ENCODE measurements around the gene SRP72.

SRP72 gene

DNA sequence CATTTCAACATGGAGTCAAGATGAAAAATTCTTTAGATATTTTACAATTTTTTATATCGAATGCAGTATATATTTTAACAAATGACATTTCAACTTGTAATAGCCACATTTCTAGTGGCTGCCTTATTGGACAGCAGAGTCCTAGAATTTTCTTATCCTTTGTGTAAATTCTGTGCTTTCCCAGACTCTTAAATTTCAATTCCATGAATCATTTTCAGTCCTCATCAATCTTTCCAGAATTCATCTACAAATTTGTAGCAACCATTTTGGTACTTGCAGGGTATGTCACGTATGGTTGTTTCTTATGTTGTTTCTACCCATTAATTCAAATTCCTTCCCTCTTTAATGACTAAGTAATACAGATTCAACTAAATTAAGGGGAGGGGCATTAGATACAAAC, 28.7 kb upstream of the SRP72 start:
- DNase-seq: no peak
- no peaks in the 10 kb centered on the region for H3K27me3 ChIP-seq (replicated peaks; ENCODE audit: insufficient read depth, low read length)

GRCh38 chr4:56440983-56441382, 26.4 kb upstream of the SRP72 start:
- Histone ChIP-seq H3K4me3 (ENCODE audit: low read length) (no peak overlapping the region), H3K4me2 (ENCODE audit: low read depth, low read length) (no peak overlapping the region)

More for the DNA sequence above, 28.7 kb upstream of the SRP72 start:
- peaks cover 12% of the 10 kb centered on the region; the same call in 1 of the 2 replicates for H3K4me1 ChIP-seq (ENCODE audit: low read length)
- no peaks in the 10 kb centered on the region for H3K9me2 ChIP-seq (replicated peaks; ENCODE audit: insufficient read depth, low read length)
- H3K9me3 ChIP-seq (replicated peaks; ENCODE audit: insufficient read depth, low read length): no peaks in the 10 kb centered on the region
- peaks cover 31% of the 10 kb centered on the region for H4K20me1 ChIP-seq (ENCODE audit: insufficient read depth, low read length)
- no peak overlapping the region for H3K9ac ChIP-seq (ENCODE audit: low read length)
- H3K4me2 ChIP-seq (ENCODE audit: low read depth, low read length): peak overlapping the region; percentile 16; the same call in 1 of the 2 replicates
- TF ChIP-seq EZH2phosphoT487 (IDR thresholded peaks at IDR 0.05; ENCODE audit: low read length) (no peak), EZH2 (optimal IDR thresholded peaks at IDR 0.05; ENCODE audit: low read depth, low read length) (no peak)
- TF ChIP-seq, protein P1, sequence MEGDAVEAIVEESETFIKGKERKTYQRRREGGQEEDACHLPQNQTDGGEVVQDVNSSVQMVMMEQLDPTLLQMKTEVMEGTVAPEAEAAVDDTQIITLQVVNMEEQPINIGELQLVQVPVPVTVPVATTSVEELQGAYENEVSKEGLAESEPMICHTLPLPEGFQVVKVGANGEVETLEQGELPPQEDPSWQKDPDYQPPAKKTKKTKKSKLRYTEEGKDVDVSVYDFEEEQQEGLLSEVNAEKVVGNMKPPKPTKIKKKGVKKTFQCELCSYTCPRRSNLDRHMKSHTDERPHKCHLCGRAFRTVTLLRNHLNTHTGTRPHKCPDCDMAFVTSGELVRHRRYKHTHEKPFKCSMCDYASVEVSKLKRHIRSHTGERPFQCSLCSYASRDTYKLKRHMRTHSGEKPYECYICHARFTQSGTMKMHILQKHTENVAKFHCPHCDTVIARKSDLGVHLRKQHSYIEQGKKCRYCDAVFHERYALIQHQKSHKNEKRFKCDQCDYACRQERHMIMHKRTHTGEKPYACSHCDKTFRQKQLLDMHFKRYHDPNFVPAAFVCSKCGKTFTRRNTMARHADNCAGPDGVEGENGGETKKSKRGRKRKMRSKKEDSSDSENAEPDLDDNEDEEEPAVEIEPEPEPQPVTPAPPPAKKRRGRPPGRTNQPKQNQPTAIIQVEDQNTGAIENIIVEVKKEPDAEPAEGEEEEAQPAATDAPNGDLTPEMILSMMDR (IDR thresholded peaks at IDR 0.05; ENCODE audit: low read length): no peak
- H2AFZ ChIP-seq (ENCODE audit: low read length): no peak overlapping the region
- no peak overlapping the region for H3K4me3 ChIP-seq (ENCODE audit: low read length)
- peaks cover 23% of the 10 kb centered on the region for H3F3A ChIP-seq (ENCODE audit: insufficient read depth, low read length)
- H3K27ac ChIP-seq (ENCODE audit: low read length): no peak overlapping the region
- H3K79me2 ChIP-seq (ENCODE audit: low read length): peaks cover 89% of the 10 kb centered on the region
- peaks cover 9% of the 10 kb centered on the region; the same call in 1 of the 2 replicates for H3K36me3 ChIP-seq (replicated peaks; ENCODE audit: insufficient read depth, low read length)

DNA sequence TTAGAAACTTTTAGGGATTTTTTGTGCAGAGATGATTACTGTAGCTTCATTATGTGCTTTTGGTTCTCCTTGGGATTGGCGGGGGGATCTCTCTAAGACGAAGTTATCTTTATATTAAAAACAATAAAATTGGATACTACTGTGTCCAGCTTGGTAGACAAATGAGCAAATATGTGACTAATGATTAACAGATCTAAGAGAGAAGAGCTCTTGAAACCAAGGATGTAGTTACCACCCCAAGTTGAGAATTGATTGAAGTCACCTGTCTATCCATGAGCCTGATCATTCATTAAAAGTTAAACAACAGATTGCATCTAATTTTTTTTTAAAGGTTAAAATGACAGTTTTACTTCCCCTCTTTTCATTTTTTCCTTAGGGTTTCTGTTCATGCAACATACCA, 22.7 kb upstream of the SRP72 start:
- Histone ChIP-seq H3K27ac (ENCODE audit: low read length) (no peak overlapping the region), H3K4me2 (ENCODE audit: low read depth, low read length) (no peak overlapping the region), H4K20me1 (ENCODE audit: insufficient read depth, low read length) (peaks cover 24% of the 10 kb centered on the region), H3K4me3 (ENCODE audit: low read length) (no peak overlapping the region), H3K36me3 (replicated peaks; ENCODE audit: insufficient read depth, low read length) (peaks cover 9% of the 10 kb centered on the region; the same call in 1 of the 2 replicates), H3K79me2 (ENCODE audit: low read length) (peaks cover 78% of the 10 kb centered on the region), H3K9ac (ENCODE audit: low read length) (no peak overlapping the region), H3K9me2 (replicated peaks; ENCODE audit: insufficient read depth, low read length) (no peaks in the 10 kb centered on the region), H3K4me1 (ENCODE audit: low read length) (peaks cover 9% of the 10 kb centered on the region; the same call in 1 of the 2 replicates), H3F3A (ENCODE audit: insufficient read depth, low read length) (peaks cover 5% of the 10 kb centered on the region; the same call in 1 of the 2 replicates), H3K27me3 (replicated peaks; ENCODE audit: insufficient read depth, low read length) (no peaks in the 10 kb centered on the region), H3K9me3 (replicated peaks; ENCODE audit: insufficient read depth, low read length) (no peaks in the 10 kb centered on the region), H2AFZ (ENCODE audit: low read length) (no peak overlapping the region)
- no peak for DNase-seq
- TF ChIP-seq EZH2 (optimal IDR thresholded peaks at IDR 0.05; ENCODE audit: low read depth, low read length): no peak
- TF ChIP-seq, protein P1 (IDR thresholded peaks at IDR 0.05; ENCODE audit: low read length): no peak

More at GRCh38 chr4:56440983-56441382, 26.4 kb upstream of the SRP72 start:
- peaks cover 31% of the 10 kb centered on the region for H4K20me1 ChIP-seq (ENCODE audit: insufficient read depth, low read length)
- H3K9me2 ChIP-seq (replicated peaks; ENCODE audit: insufficient read depth, low read length): no peaks in the 10 kb centered on the region
- no peak overlapping the region for H3K27ac ChIP-seq (ENCODE audit: low read length)
- H3K9me3 ChIP-seq (replicated peaks; ENCODE audit: insufficient read depth, low read length): no peaks in the 10 kb centered on the region
- H3K9ac ChIP-seq (ENCODE audit: low read length): no peak overlapping the region
- DNase-seq: no peak
- H3K27me3 ChIP-seq (replicated peaks; ENCODE audit: insufficient read depth, low read length): no peaks in the 10 kb centered on the region
- peaks cover 12% of the 10 kb centered on the region; the same call in 1 of the 2 replicates for H3K4me1 ChIP-seq (ENCODE audit: low read length)
- peaks cover 9% of the 10 kb centered on the region; the same call in 1 of the 2 replicates for H3K36me3 ChIP-seq (replicated peaks; ENCODE audit: insufficient read depth, low read length)
- H3F3A ChIP-seq (ENCODE audit: insufficient read depth, low read length): peaks cover 6% of the 10 kb centered on the region; the same call in 1 of the 2 replicates
- no peak overlapping the region for H2AFZ ChIP-seq (ENCODE audit: low read length)
- TF ChIP-seq, protein P1 (IDR thresholded peaks at IDR 0.05; ENCODE audit: low read length): no peak
- TF ChIP-seq EZH2 (optimal IDR thresholded peaks at IDR 0.05; ENCODE audit: low read depth, low read length): no peak
- no peak for TF ChIP-seq EZH2phosphoT487 (IDR thresholded peaks at IDR 0.05; ENCODE audit: low read length)
- H3K79me2 ChIP-seq (ENCODE audit: low read length): peaks cover 96% of the 10 kb centered on the region
